Stomach smooth muscle (tissue), 2 donors: Measurements from ENCODE around the gene CR1.
"Not testable (repeated sequence)": the region's sequence is repeated elsewhere in the genome, so short reads cannot be mapped to it uniquely, and the experiment has no call there.

ENCODE experiments used
- H3K27ac ChIP-seq: one replicate; pipeline ENCODE4 v1.7.0; 2013; ENCODE audit warnings: mild to moderate bottlenecking, low read length, inconsistent platforms
- H3K27me3 ChIP-seq, 2 donors: one replicate each; pipeline ENCODE4 v1.7.0; 2013; ENCODE audit warnings: low read length in 2 of 2; ENCODE audit not compliant: insufficient read depth in 2 of 2, control insufficient read depth in 1 of 2
- H3K36me3 ChIP-seq, 2 donors: one replicate each; pipeline ENCODE4 v1.7.0; 2013; ENCODE audit warnings: low read length in 2 of 2; ENCODE audit not compliant: control insufficient read depth in 2 of 2, insufficient read depth in 2 of 2
- H3K4me1 ChIP-seq: one replicate; pipeline ENCODE4 v1.7.0; 2013; ENCODE audit warnings: low read length; ENCODE audit not compliant: control insufficient read depth, insufficient read depth
- H3K4me3 ChIP-seq, 2 donors: one replicate each; pipeline ENCODE4 v1.7.0; 2013; ENCODE audit warnings: low read length in 2 of 2
- H3K9ac ChIP-seq, 2 donors: one replicate each; pipeline ENCODE4 v1.7.0; 2013; ENCODE audit warnings: low read length in 2 of 2, mild to moderate bottlenecking in 1 of 2
- H3K9me3 ChIP-seq, 2 donors: one replicate each; pipeline ENCODE4 v1.7.0; 2013; ENCODE audit warnings: low read length in 2 of 2; ENCODE audit not compliant: control insufficient read depth in 2 of 2
- donor health status: healthy.
- donor health status: Pancreatic carcinoma.

CR1 gene

DNA sequence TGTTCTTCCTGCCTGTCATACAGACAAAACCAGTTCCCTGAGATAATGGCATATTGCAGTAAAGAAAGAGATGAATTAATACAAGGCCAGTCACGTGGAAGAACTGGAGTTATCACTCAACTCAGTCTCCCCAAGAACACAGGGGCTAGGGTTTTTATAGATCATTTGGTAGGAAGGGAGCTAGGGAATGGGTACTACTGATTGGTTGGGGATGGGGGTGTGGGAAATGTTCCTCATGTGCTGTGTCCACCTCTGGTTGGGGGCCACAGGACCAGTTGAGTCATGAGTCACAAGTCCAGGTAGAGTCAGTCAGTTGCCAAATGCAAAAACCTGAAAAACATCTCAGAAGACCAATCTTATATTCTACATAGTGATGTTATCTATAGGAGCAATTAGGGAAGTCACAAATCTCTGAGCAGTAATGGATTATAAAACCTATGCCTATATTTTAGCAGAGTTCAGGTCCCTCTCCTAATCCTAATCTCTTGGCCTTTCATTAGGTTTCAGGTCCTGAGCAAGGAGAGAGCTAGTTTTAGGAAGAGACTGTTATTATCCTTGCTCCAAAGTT lies 129.6 kb downstream of the CR1 start:
- H3K27me3 ChIP-seq, H3K4me3 ChIP-seq, H3K36me3 ChIP-seq, H3K4me1 ChIP-seq, H3K9me3 ChIP-seq, H3K9ac ChIP-seq, H3K27ac ChIP-seq: not testable (repeated sequence)

DNA sequence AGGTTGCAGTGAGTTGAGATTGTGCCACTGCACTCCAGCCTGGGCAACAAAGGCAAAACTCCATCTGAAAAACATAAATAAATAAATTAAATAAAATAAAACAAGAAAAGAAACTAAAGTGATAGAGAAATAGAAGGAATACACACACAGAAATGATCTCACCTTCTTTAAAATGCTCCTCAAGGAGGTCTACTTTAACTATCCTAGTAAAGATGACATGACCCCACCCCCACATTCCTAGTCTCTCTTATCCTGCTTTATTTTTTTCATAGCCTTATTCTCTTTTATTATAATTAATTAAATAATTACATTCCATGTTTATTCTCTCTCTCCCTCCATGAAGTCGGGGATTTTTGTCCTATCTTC lies 131.0 kb downstream of the CR1 start:
- H3K27ac ChIP-seq = no peak overlapping the region
- no peak overlapping the region for H3K4me3 ChIP-seq
- H3K4me1 ChIP-seq = no peaks in the 10 kb centered on the region
- H3K9ac ChIP-seq = no peak overlapping the region
- H3K36me3 ChIP-seq = no peaks in the 10 kb centered on the region
- no peaks in the 10 kb centered on the region for H3K9me3 ChIP-seq
- no peaks in the 10 kb centered on the region for H3K27me3 ChIP-seq

DNA sequence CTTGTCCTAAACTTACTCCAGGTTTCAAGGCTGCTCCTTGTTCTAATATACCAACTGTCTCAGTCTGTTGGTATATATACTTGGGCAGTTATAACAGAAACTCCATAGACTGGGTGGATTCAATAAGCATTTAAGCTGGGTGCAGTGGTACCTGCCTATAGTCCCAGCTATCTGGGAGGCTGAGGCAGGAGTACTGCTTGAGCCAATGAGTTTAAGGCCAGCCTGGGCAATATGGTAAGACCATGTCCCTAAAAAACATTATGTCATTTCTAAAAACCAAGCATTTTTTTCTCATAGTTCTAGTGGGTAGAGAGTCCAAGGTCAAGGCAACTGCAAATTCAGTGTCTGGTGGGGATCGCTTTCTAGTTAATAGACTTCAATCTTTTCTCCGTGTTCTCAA lies 131.5 kb downstream of the CR1 start:
- Histone ChIP-seq H3K36me3 (no peaks in the 10 kb centered on the region), H3K9ac (no peak overlapping the region), H3K9me3 (no peaks in the 10 kb centered on the region), H3K27ac (no peak overlapping the region), H3K27me3 (no peaks in the 10 kb centered on the region), H3K4me1 (no peaks in the 10 kb centered on the region), H3K4me3 (no peak overlapping the region)

GRCh38 chr1:207628776-207629175 lies 132.8 kb downstream of the CR1 start:
- Histone ChIP-seq H3K27me3 (no peaks in the 10 kb centered on the region), H3K4me1 (no peaks in the 10 kb centered on the region), H3K4me3 (no peak overlapping the region), H3K27ac (no peak overlapping the region), H3K9me3 (no peaks in the 10 kb centered on the region), H3K9ac (no peak overlapping the region), H3K36me3 (no peaks in the 10 kb centered on the region)

- Histone ChIP-seq H3K27ac (no peak overlapping the region), H3K9ac (no peak overlapping the region), H3K27me3 (no peaks in the 10 kb centered on the region), H3K4me1 (no peaks in the 10 kb centered on the region), H3K4me3 (no peak overlapping the region), H3K36me3 (no peaks in the 10 kb centered on the region), H3K9me3 (no peaks in the 10 kb centered on the region)
Observed at GRCh38 chr1:207631137-207631536, 135.2 kb downstream of the CR1 start.

GRCh38 chr1:207633226-207633625 lies 137.3 kb downstream of the CR1 start:
- Histone ChIP-seq H3K27ac (no peak overlapping the region), H3K4me3 (no peak overlapping the region), H3K27me3 (no peaks in the 10 kb centered on the region), H3K9ac (no peak overlapping the region), H3K36me3 (no peaks in the 10 kb centered on the region), H3K4me1 (no peaks in the 10 kb centered on the region), H3K9me3 (no peaks in the 10 kb centered on the region)

DNA sequence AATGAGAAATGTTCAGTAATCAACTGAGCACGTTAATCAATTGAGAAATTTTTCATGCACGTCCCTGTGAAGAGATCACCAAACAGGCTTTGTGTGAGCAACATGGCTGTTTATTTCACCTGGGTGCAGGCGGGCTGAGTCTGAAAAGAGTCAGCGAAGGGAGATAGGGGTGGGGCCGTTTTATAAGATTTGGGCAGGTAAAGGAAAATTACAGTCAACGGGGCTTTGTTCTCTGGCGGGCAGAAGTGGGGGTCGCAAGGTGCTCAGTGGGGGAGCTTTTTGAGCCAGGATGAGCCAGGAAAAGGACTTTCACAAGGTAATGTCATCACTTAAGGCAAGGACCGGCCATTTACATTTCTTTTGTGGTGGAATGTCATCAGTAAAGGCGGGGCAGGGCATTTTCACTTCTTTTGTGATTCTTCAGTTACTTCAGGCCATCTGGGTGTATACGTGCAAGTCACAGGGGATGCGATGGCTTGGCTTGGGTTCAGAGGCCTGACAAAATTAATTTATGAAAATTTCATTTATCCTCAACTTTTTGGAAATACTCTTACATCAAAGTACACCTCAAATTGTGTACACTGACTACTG lies 137.8 kb downstream of the CR1 start:
- not testable (repeated sequence) for H3K4me3 ChIP-seq, H3K27ac ChIP-seq

DNA sequence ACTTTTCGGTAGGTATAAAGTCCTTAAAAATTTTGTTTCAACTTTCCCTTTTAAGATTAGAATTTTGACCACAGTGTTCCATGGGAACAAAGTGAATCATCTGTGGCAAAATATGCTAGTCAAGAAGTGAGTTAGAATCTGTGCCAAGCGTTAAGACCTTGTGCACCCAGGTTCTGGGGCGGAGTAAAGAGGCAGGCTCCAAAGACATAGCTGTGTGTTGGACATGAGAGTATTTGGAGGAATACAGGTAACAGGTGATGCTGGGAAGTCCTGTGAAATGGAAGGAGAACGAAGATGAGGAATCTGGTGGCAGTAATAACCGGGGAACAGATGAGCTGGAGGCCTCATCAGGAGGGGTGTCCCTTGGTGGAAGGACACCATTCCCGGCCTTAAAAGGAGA lies 138.3 kb downstream of the CR1 start:
- not testable (repeated sequence) for H3K4me3 ChIP-seq, H3K36me3 ChIP-seq, H3K9me3 ChIP-seq, H3K27me3 ChIP-seq, H3K27ac ChIP-seq, H3K9ac ChIP-seq, H3K4me1 ChIP-seq

More for the DNA sequence above, 137.8 kb downstream of the CR1 start:
- H3K9me3 ChIP-seq, H3K9ac ChIP-seq, H3K36me3 ChIP-seq, H3K27me3 ChIP-seq, H3K4me1 ChIP-seq: not testable (repeated sequence)

DNA sequence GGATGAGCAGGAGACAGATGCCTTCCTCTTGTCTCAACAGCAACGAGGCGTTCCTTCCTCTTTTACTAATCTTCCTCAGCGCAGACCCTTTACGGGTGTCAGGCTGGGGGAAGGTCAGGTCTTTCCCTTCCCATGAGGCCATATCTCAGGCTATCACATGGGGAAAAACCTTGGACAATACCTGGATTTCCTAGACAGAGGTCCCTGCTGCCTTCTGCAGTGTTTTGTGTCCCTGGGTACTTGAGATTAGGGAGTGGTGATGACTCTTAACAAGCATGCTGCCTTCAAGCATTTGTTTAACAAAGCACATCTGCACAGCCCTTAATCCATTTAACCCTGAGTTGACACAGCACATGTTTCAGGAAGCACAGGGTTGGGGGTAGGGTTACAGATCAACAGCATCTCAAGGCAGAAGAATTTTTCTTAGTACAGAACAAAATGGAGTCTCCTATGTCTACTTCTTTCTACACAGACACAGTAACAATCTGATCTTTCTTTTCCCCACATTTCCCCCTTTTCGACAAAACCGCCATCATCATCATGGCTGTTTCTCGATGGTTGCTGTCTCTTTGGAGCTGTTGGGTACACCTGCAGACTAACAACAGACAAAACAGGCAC lies 139.7 kb downstream of the CR1 start:
- H3K4me1 ChIP-seq, H3K27me3 ChIP-seq, H3K9me3 ChIP-seq, H3K27ac ChIP-seq, H3K9ac ChIP-seq, H3K36me3 ChIP-seq, H3K4me3 ChIP-seq: not testable (repeated sequence)

DNA sequence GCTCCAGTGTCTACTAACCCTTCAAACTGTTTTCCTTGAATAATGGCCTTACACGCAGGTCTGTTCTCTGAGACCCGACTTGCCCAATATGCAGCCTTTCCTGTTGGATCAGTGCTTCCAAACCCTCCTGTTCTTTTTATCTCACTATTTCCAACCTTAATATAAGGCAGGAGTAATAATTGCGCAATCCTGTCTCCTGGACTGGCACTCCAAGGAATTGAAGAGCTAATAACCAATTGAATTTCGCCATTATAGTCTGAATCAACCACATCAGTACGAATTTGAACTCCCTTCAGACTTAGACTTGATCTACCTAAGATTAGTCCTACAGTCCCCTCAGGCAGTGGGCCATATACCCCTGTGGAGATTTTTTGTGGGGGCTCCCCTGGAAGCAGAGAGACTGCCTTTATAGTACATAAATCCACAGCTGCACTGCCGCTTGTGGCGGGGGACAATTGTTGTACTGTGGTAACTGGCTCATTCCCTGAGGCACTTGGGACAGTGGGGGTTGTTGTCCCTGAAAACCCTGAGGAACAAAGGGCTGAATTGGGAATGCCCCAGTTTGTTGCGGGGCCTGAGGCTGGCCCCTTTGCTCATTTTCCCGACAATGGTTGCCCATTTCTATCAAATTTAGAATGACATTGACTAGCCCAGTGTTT lies 142.7 kb downstream of the CR1 start:
- H3K4me1 ChIP-seq, H3K9ac ChIP-seq, H3K27ac ChIP-seq, H3K27me3 ChIP-seq, H3K9me3 ChIP-seq, H3K36me3 ChIP-seq, H3K4me3 ChIP-seq: not testable (repeated sequence)

- H3K27me3 ChIP-seq, H3K27ac ChIP-seq, H3K4me3 ChIP-seq, H3K4me1 ChIP-seq, H3K9me3 ChIP-seq, H3K36me3 ChIP-seq, H3K9ac ChIP-seq: not testable (repeated sequence)
Observed at GRCh38 chr1:207639362-207639761, 143.4 kb downstream of the CR1 start.
